Tibial nerve (tissue), 3 donors: ENCODE data around the gene DHDH.

Source experiments
- CTCF ChIP-seq, 5 experiments: fragments of 200-600 bp in 3 of 5; fragments of 450-650 bp in 2 of 5; sonication (generic) in 3 of 5; IDR thresholded peaks; one replicate each; pipeline ENCODE4 v1.5.1; 2016 to 2019; ENCODE audit warnings: antibody characterized with exemption in 5 of 5, mild to moderate bottlenecking in 3 of 5, moderate library complexity in 2 of 5
- POLR2A ChIP-seq, 2 donors: fragments of 450-650 bp; IDR thresholded peaks; one replicate each; pipeline ENCODE4 v1.6.1; 2017; ENCODE audit warnings: antibody characterized with exemption in 2 of 2, mild to moderate bottlenecking in 2 of 2, moderate library complexity in 2 of 2

GRCh38 chr19:48933382-48933932 lies at the start of gene DHDH:
- TF ChIP-seq CTCF (IDR thresholded peaks at IDR 0.05) (no peak), POLR2A (IDR thresholded peaks at IDR 0.05) (peak in 1 of 2 donors; percentile 52)
